ENCODE results near the gene SOX14. TPM values are rescaled to one million over a fixed set of nuclear protein-coding genes. Genes with fewer than 3 reads are reported as not detected.

Gene SOX14
- total and polyA plus RNA-seq, 2 donors (not counting 1 experiment from before 2014, with no cell fraction given), result not detected

DNA sequence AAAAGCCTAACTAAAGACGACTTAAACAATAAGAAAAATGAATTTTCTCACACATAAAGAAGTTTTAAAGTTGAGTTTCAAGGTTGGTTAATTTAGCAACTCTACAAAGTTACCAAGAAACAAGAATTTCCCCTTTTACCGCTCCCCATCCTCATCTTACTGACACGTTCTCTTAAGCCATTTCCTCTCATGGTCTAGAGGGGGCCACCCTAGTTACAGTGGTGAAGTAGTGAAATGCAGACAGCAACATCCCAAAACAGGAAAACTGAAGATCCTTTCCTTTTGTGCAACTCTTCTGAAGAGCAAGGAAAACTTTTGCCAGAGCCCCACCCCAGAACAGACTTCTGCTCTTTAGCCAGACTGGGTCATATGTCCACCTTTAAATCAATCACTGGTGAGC lies 17.3 kb upstream of the SOX14 start:
- H3K27me3 ChIP-seq (replicated peaks in 1 of 4; ENCODE audit: control extremely low read depth in 1 of 4, control insufficient read depth in 3 of 4, insufficient read depth in 4 of 4, low read length in 3 of 4), result no peaks in the 10 kb centered on the region
- no peak overlapping the region for H3K4me2 ChIP-seq (replicated peaks; ENCODE audit: low read depth, low read length, poor library complexity, severe bottlenecking)
- ChIA-PET CTCF (no interaction called here), POLR2A (no interaction called here)
- Mint-ChIP-seq H3K4me3 (no peak overlapping the region), H3K4me1 (no peaks in the 10 kb centered on the region), H3K27ac (no peak overlapping the region), H3K27me3 (peaks cover 8% of the 10 kb centered on the region), H3K9me3 (ENCODE audit: insufficient read depth) (no peaks in the 10 kb centered on the region)
- no peaks in the 10 kb centered on the region for H3K79me2 ChIP-seq (ENCODE audit: control insufficient read depth, insufficient read depth, low read length)
- WGBS (ENCODE audit: insufficient coverage), result no CpG with 5 or more reads among the region's 3 CpGs
- intact Hi-C loops (cut with micrococcal nuclease), result no loop called here
- DNase-seq, result no peak
- no peak overlapping the region for H2AFZ ChIP-seq (ENCODE audit: insufficient read depth, low read depth, low read length, poor library complexity, severe bottlenecking)
- no peak overlapping the region for H3K9ac ChIP-seq (ENCODE audit: low read length)
- no peaks in the 10 kb centered on the region for H3K36me3 ChIP-seq (replicated peaks in 1 of 2; ENCODE audit: control extremely low read depth in 1 of 2, control insufficient read depth in 1 of 2, extremely low read depth in 1 of 2, insufficient read depth in 2 of 2, low read length in 1 of 2)
- ATAC-seq (ENCODE audit: low read depth), result no peak
- H3K4me3 ChIP-seq (ENCODE audit: control extremely low read depth in 1 of 5, extremely low read depth in 1 of 5, insufficient read depth in 1 of 5, low read depth in 2 of 5, low read length in 4 of 5), result no peak overlapping the region
- H3K4me1 ChIP-seq (ENCODE audit: control insufficient read depth in 2 of 2, insufficient read depth in 2 of 2, low read length in 2 of 2), result no peaks in the 10 kb centered on the region
- H4K20me1 ChIP-seq (ENCODE audit: control insufficient read depth, insufficient read depth, low read length, poor library complexity, severe bottlenecking), result no peaks in the 10 kb centered on the region
- H3K27ac ChIP-seq (ENCODE audit: low read length in 2 of 2), result no peak overlapping the region
- H3K9me3 ChIP-seq (ENCODE audit: control extremely low read depth in 1 of 3, control insufficient read depth in 2 of 3, insufficient read depth in 1 of 3, low read length in 2 of 3), result peaks cover 0 to 4% (median 0%) of the 10 kb centered on the region in 3 donors
- TF ChIP-seq EZH2 (IDR thresholded peaks at IDR 0.05; ENCODE audit: borderline replicate concordance, insufficient read depth, low read depth, low read length, poor library complexity, severe bottlenecking) (no peak), CTCF (IDR thresholded peaks at IDR 0.05) (no peak)

DNA sequence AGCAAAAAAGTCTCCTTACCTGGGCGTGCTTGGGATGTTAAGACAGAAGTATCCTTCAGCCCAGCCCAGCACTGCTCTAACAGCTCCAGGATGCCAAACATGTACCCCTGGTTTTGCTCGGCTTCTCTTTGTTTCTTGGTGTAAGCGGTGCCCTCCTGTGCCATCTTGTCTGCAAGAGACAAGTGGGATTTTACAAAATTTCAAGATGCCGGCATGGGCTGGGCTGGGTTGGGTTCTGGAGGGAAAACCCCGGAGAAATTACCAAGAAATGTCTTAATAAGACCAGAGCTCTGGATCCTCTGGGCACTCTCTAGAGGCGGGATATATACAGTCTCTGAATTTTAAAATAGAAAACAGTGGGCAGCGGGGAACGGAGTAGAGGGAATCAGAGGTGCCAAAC lies 4.6 kb upstream of the SOX14 start:
- H4K20me1 ChIP-seq (ENCODE audit: control insufficient read depth, insufficient read depth, low read length, poor library complexity, severe bottlenecking), result no peaks in the 10 kb centered on the region
- no peak overlapping the region for H3K27ac Mint-ChIP-seq

More for the DNA sequence above, 4.6 kb upstream of the SOX14 start:
- peaks cover 2% of the 10 kb centered on the region for H3K9me3 Mint-ChIP-seq (ENCODE audit: insufficient read depth)
- DNase-seq, result no peak
- H3K4me2 ChIP-seq (replicated peaks; ENCODE audit: low read depth, low read length, poor library complexity, severe bottlenecking), result no peak overlapping the region
- H3K79me2 ChIP-seq (ENCODE audit: control insufficient read depth, insufficient read depth, low read length), result no peaks in the 10 kb centered on the region
- peaks cover 53% of the 10 kb centered on the region for H3K27me3 Mint-ChIP-seq
- TF ChIP-seq CTCF (IDR thresholded peaks at IDR 0.05), result no peak
- no peak for TF ChIP-seq EZH2 (IDR thresholded peaks at IDR 0.05; ENCODE audit: borderline replicate concordance, insufficient read depth, low read depth, low read length, poor library complexity, severe bottlenecking)
- peaks cover 0 to 32% (median 0%) of the 10 kb centered on the region in 3 donors for H3K9me3 ChIP-seq (ENCODE audit: control extremely low read depth in 1 of 3, control insufficient read depth in 2 of 3, insufficient read depth in 1 of 3, low read length in 2 of 3)
- no peaks in the 10 kb centered on the region for H3K4me1 ChIP-seq (ENCODE audit: control insufficient read depth in 2 of 2, insufficient read depth in 2 of 2, low read length in 2 of 2)
- H3K4me3 Mint-ChIP-seq, result no peak overlapping the region
- intact Hi-C loops (cut with micrococcal nuclease), result no loop called here
- peaks cover 1% of the 10 kb centered on the region for H3K4me1 Mint-ChIP-seq
- H3K27ac ChIP-seq (ENCODE audit: low read length in 2 of 2), result no peak overlapping the region
- no peak overlapping the region for H2AFZ ChIP-seq (ENCODE audit: insufficient read depth, low read depth, low read length, poor library complexity, severe bottlenecking)
- no peak overlapping the region for H3K4me3 ChIP-seq (ENCODE audit: control extremely low read depth in 1 of 5, extremely low read depth in 1 of 5, insufficient read depth in 1 of 5, low read depth in 2 of 5, low read length in 4 of 5)
- no peaks in the 10 kb centered on the region for H3K36me3 ChIP-seq (replicated peaks in 1 of 2; ENCODE audit: control extremely low read depth in 1 of 2, control insufficient read depth in 1 of 2, extremely low read depth in 1 of 2, insufficient read depth in 2 of 2, low read length in 1 of 2)
- ChIA-PET CTCF (no interaction called here), POLR2A (no interaction called here)
- WGBS (ENCODE audit: insufficient coverage), result 26% methylated on average over 8 of the region's 8 CpGs
- peaks cover 0 to 28% (median 8%) of the 10 kb centered on the region in 4 experiments for H3K27me3 ChIP-seq (replicated peaks in 1 of 4; ENCODE audit: control extremely low read depth in 1 of 4, control insufficient read depth in 3 of 4, insufficient read depth in 4 of 4, low read length in 3 of 4)
- ATAC-seq (ENCODE audit: low read depth), result no peak
- no peak overlapping the region for H3K9ac ChIP-seq (ENCODE audit: low read length)
